GM18861 (cell line): ENCODE data around the gene MEAK7.

Experiments
- ATAC-seq: cut with Tn5 transposase; IDR thresholded peaks from one replicate; pipeline ENCODE4 v1.9.1; 2021; ENCODE audit not compliant: unreplicated experiment

Gene MEAK7

GRCh38 chr16:84495506-84495905, 9.0 kb downstream of the MEAK7 start:
- ATAC-seq, result no peak

GRCh38 chr16:84489131-84489530, 15.3 kb downstream of the MEAK7 start:
- ATAC-seq, result no peak

GRCh38 chr16:84487358-84487757, 17.1 kb downstream of the MEAK7 start:
- no peak for ATAC-seq

GRCh38 chr16:84486551-84487235, 17.8 kb downstream of the MEAK7 start:
- ATAC-seq, result no peak

GRCh38 chr16:84486126-84486525, 18.3 kb downstream of the MEAK7 start:
- ATAC-seq, result no peak

GRCh38 chr16:84485255-84486010, 19.0 kb downstream of the MEAK7 start:
- ATAC-seq, result no peak

GRCh38 chr16:84484579-84485254, 19.7 kb downstream of the MEAK7 start:
- ATAC-seq, result no peak

GRCh38 chr16:84483882-84484565, 20.4 kb downstream of the MEAK7 start:
- ATAC-seq, result no peak

- ATAC-seq, result no peak
Measured at GRCh38 chr16:84482951-84483881, 21.2 kb downstream of the MEAK7 start.

- ATAC-seq, result no peak
Measured at GRCh38 chr16:84482001-84482891, 22.2 kb downstream of the MEAK7 start.

- no peak for ATAC-seq
Measured at GRCh38 chr16:84481051-84481735, 23.3 kb downstream of the MEAK7 start.

GRCh38 chr16:84479716-84480450, 24.6 kb downstream of the MEAK7 start:
- no peak for ATAC-seq

GRCh38 chr16:84478172-84478947, 26.1 kb downstream of the MEAK7 start:
- ATAC-seq, result no peak

GRCh38 chr16:84477661-84478060, 26.8 kb downstream of the MEAK7 start:
- no peak for ATAC-seq

GRCh38 chr16:84476401-84476800, 28.1 kb downstream of the MEAK7 start:
- ATAC-seq, result no peak

- no peak for ATAC-seq
Measured at GRCh38 chr16:84475643-84476240, 28.7 kb downstream of the MEAK7 start.

- no peak for ATAC-seq
Measured at GRCh38 chr16:84471966-84472365, 32.5 kb downstream of the MEAK7 start.
